Erythroblast (primary cell): ENCODE measurements around the gene NCAPD2.

Experiments used
- GATA1 ChIP-seq: IDR thresholded peaks from 2 replicates; pipeline ENCODE4 v1.6.1; 2011; ENCODE audit warnings: low read depth, mild to moderate bottlenecking, control low read depth, low read length, moderate library complexity
- POLR2A ChIP-seq: IDR thresholded peaks from 2 replicates; pipeline ENCODE4 v1.6.1; 2011; ENCODE audit warnings: mild to moderate bottlenecking, low read length

DNA sequence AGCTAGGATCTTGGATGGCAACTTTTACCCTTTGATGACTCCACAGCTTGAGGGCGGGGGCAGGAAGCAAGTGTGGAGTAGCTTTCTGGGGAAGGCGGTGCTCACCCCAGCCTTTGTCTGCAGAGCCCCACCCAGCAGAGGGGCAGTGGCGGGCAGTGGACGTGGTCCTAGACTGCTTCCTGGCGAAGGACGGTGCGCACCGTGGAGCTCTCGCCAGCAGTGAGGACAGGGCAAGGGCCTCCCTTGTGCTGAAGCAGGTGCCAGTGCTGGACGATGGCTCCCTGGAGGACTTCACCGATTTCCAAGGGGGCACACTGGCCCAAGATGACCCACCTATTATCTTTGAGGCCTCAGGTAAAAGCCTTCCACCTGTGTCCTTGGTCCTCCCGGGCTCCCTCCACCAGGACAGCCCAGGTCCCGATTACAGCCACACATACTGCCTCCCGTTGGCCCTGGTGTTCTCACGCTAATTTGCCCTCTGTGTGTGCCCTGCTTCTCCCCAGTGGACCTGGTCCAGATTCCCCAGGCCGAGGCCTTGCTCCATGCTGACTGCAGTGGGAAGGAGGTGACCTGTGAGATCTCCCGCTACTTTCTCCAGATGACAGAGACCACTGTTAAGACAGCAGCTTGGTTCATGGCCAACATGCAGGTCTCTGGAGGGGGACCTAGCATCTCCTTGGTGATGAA, 40.8 kb upstream of the NCAPD2 start:
- TF ChIP-seq POLR2A (no peak), GATA1 (no peak)
